Kidney (tissue), 22 donors: ENCODE measurements around the gene KCNJ5. TPM values are rescaled to one million over a fixed set of nuclear protein-coding genes. Genes with fewer than 3 reads are reported as not detected.

Source experiments
- DNase-seq, 5 donors: peaks; one replicate each; pipeline ENCODE4 v3.0.0-alpha.2; 2013 to 2020
- FAIRE-seq: peaks from 2 replicates; lab custom pipeline; 2012; peaks lifted over from hg19 to GRCh38; lab: Jason Lieb, UNC
- H3K27ac ChIP-seq, 2 donors: one replicate each; pipeline ENCODE4 v1.7.0; 2013; ENCODE audit warnings: low read depth in 2 of 2, low read length in 2 of 2, inconsistent platforms in 1 of 2
- H3K27me3 ChIP-seq: one replicate; pipeline ENCODE4 v1.7.1; 2013; ENCODE audit warnings: low read length, inconsistent platforms; ENCODE audit not compliant: control insufficient read depth, insufficient read depth
- H3K36me3 ChIP-seq, 3 donors: one replicate each; pipeline versions ENCODE4 v1.7.0 to v1.7.1; 2013; ENCODE audit warnings: low read length in 3 of 3, control low read depth in 1 of 3, inconsistent platforms in 1 of 3; ENCODE audit not compliant: insufficient read depth in 3 of 3, control insufficient read depth in 2 of 3
- H3K4me1 ChIP-seq, 3 donors: one replicate each; pipeline versions ENCODE4 v1.7.0 to v1.7.1; 2013; ENCODE audit warnings: low read length in 3 of 3, inconsistent platforms in 1 of 3, low read depth in 1 of 3; ENCODE audit not compliant: control insufficient read depth in 2 of 3, insufficient read depth in 2 of 3
- H3K4me3 ChIP-seq, 3 donors: one replicate each; pipeline versions ENCODE4 v1.7.0 to v1.8.1; 2013; ENCODE audit warnings: low read length in 3 of 3, control low read depth in 1 of 3, inconsistent platforms in 1 of 3
- H3K9ac ChIP-seq, 3 donors: one replicate each; pipeline versions ENCODE4 v1.7.0 to v1.7.1; 2013; ENCODE audit warnings: low read length in 3 of 3, control low read depth in 1 of 3, inconsistent platforms in 1 of 3
- H3K9me3 ChIP-seq, 3 donors: one replicate each; pipeline versions ENCODE4 v1.7.0 to v1.7.1; 2013; ENCODE audit warnings: low read length in 3 of 3, control low read depth in 1 of 3, inconsistent platforms in 1 of 3; ENCODE audit not compliant: control insufficient read depth in 2 of 3, insufficient read depth in 1 of 3
- CTCF ChIP-seq: IDR thresholded peaks from 3 replicates; pipeline ENCODE4 v1.5.1; 2012; ENCODE audit warnings: mild to moderate bottlenecking, moderate library complexity, borderline replicate concordance; ENCODE audit not compliant: insufficient read depth; ENCODE audit errors: extremely low read depth
- intact Hi-C: fragments of 100-400 bp; cut with DNase I; formaldehyde crosslinking; loops from one replicate; pipeline ENCODE4 v1.11.1; 2022
- long read RNA-seq, 10 donors: library from polyadenylated mRNA in 1 of 10; unstranded in 1 of 10; transcript quantifications; one replicate each; pipeline ENCODE4 v2.0.0 and lab custom pipeline, GENCODE V29; 2021 to 2026
- polyA plus RNA-seq: library from polyadenylated mRNA; stranded (reverse); fragments of 350-450 nt; fragmentation: Illumina TruSeq; extraction: RNeasy Lipid Tissue Mini Kit (QIAGEN cat#74804); gene quantifications from one replicate; pipeline ENCODE4 v1.2.3, GENCODE V29; 2014; ENCODE audit warnings: low read depth, low replicate concordance; ENCODE audit not compliant: insufficient read depth
- total RNA-seq: library from RNA; stranded (reverse); fragmentation: NEBNext Ultra II Directional; extraction: Animal tissue kit (Norgen Biotek cat#: 25700); gene quantifications from one replicate; pipeline ENCODE4 v1.2.1, GENCODE V29; 2021
- donor health status: control.
- donor health status: control.
- donor health status: control.
- donor health status: control.
- donor health status: control.
- donor health status: DM: yes; HTN: yes; CAD: no.
- donor health status: Normal renal cell carcinoma (clear cell type).

KCNJ5 gene
- 6.5 TPM for total RNA-seq
- 5.7 TPM for polyA plus RNA-seq
- long read RNA-seq, donor 1 = 0 reads
- long read RNA-seq, donor 2 = 0 reads
- long read RNA-seq, donor 3, partial matches to known transcripts = 0 of 1 reads
- long read RNA-seq, donor 3, other reads (novel, unspliced or antisense) = 0 of 1 reads
- long read RNA-seq, donor 4, full-length matches to known transcripts = 2 of 2 reads
- long read RNA-seq, donor 4, partial matches to known transcripts = 0 of 2 reads
- long read RNA-seq, donor 4, other reads (novel, unspliced or antisense) = 0 of 2 reads
- long read RNA-seq, donor 5 = 0 reads
- long read RNA-seq, donor 6 = 0 reads
- long read RNA-seq, donor 7, partial matches to known transcripts = 0 of 3 reads
- long read RNA-seq, donor 7, other reads (novel, unspliced or antisense) = 3 of 3 reads
- long read RNA-seq, donor 8 = 0 reads
- long read RNA-seq, donor 9, partial matches to known transcripts = 0 of 1 reads
- long read RNA-seq, donor 9, other reads (novel, unspliced or antisense) = 0 of 1 reads
- long read RNA-seq, donor 10, full-length matches to known transcripts = 4 of 4 reads
- long read RNA-seq, donor 10, partial matches to known transcripts = 0 of 4 reads
- long read RNA-seq, donor 10, other reads (novel, unspliced or antisense) = 0 of 4 reads

DNA sequence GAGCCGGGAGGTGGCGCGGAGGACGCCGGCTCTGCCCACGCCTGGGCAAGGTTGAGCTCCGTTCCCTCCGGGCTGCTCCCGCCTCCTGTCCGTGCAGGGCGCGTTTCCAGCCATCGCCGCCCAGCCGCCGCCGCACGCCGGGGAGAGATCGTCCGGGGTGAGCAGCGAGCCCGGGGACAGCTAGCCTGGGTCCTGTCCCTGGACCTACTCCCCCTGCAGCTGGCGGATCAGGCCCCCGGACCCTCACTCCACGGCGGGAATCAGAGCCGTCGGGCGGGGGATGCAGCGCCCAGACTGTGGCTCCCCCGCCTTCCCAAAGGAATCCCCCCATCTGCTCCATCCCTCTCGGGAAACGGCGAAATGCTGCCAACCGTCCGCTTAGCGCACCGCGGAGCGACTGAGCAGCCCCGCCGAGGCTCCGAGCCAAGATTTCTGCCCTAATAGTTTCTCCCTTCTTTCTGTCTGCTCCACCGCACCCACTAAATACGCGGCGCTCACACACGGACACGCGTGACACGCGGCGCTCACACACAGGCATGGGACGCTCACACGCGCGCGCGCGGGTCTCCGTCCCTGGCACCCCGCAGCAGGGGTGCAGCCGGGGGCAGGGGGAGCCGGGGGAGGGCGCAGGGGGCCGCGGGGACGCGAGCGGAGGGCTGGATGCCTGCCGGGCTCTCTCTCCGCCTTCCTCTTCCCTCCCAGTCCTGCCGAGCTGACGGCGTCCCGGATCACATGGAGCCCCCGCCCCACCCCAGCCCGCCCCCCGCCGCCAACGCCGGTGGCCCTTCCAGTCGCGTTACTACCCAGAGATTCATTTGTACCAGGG lies at the start of gene KCNJ5:
KCNJ5 (plus strand) TSS at position 814 of the 826 bp plus-strand sequence. CDS start 19,918 bp downstream, outside the sequence.
- FAIRE-seq (no peak), DNase-seq (peak; percentile 67 to 83 (median 76))
- Histone ChIP-seq H3K27me3 (no peaks in the 10 kb centered on the region), H3K36me3 (no peaks in the 10 kb centered on the region), H3K4me3 (peak within 1 kb of the TSS in 2 of 3 donors; percentile 43 to 57), H3K9me3 (no peaks in the 10 kb centered on the region), H3K4me1 (peaks cover 0 to 11% (median 6%) of the 10 kb centered on the region in 3 donors), H3K9ac (peak within 1 kb of the TSS in 1 of 3 donors; percentile 35), H3K27ac (peak within 1 kb of the TSS; percentile 10 to 18)
- no peak for TF ChIP-seq CTCF
- intact Hi-C loops = no loop called here

GRCh38 chr11:128841461-128842072 lies 49.6 kb upstream of the KCNJ5 start:
- Histone ChIP-seq H3K9ac (peak overlapping the region in 1 of 3 donors; percentile 15), H3K4me1 (peaks cover 0 to 21% (median 16%) of the 10 kb centered on the region in 3 donors), H3K27ac (peak overlapping the region in 1 of 2 donors; percentile 26), H3K9me3 (no peaks in the 10 kb centered on the region), H3K4me3 (peak overlapping the region in 2 of 3 donors; percentile 4 to 18), H3K27me3 (no peaks in the 10 kb centered on the region), H3K36me3 (peaks cover 0 to 10% (median 0%) of the 10 kb centered on the region in 3 donors)
- FAIRE-seq = no peak
- intact Hi-C loops = no loop called here
- DNase-seq = no peak
- TF ChIP-seq CTCF = no peak

- FAIRE-seq (no peak), DNase-seq (no peak)
- Histone ChIP-seq H3K27ac (no peak overlapping the region), H3K4me3 (no peak overlapping the region), H3K36me3 (peaks cover 0 to 10% (median 0%) of the 10 kb centered on the region in 3 donors), H3K27me3 (no peaks in the 10 kb centered on the region), H3K9ac (no peak overlapping the region), H3K4me1 (peaks cover 0 to 13% (median 13%) of the 10 kb centered on the region in 3 donors), H3K9me3 (no peaks in the 10 kb centered on the region)
- no peak for TF ChIP-seq CTCF
- intact Hi-C loops = no loop called here
Measured at GRCh38 chr11:128843198-128843785, 47.9 kb upstream of the KCNJ5 start.
